T-helper 1 cell treated with Interleukin-12 subunit alpha and Interleukin-12 subunit beta and Interleukin-4 antibody, amounts not matched to agents 30 μg/mL and 1 μg/mL, for 36 hours (primary cell): ENCODE data around the gene FAM76B.

ENCODE experiments used
- H3K27ac Mint-ChIP-seq: one replicate; pipeline ENCODE4 v1.8.0; 2021; ENCODE audit warnings: mild to moderate bottlenecking, mixed read lengths
- H3K27me3 Mint-ChIP-seq: one replicate; pipeline ENCODE4 v1.8.0; 2021; ENCODE audit warnings: low read depth, mixed read lengths
- H3K36me3 Mint-ChIP-seq: one replicate; pipeline ENCODE4 v1.8.0; 2021; ENCODE audit warnings: low read depth, mixed read lengths
- H3K4me1 Mint-ChIP-seq: one replicate; pipeline ENCODE4 v1.8.0; 2021; ENCODE audit warnings: low read depth, mixed read lengths
- H3K4me3 Mint-ChIP-seq: one replicate; pipeline ENCODE4 v1.8.0; 2021; ENCODE audit warnings: mild to moderate bottlenecking, moderate library complexity, mixed read lengths
- H3K9me3 Mint-ChIP-seq: one replicate; pipeline ENCODE4 v1.8.0; 2021; ENCODE audit warnings: mixed read lengths

Gene FAM76B

GRCh38 chr11:95732930-95733602 is 56.5 kb downstream of the FAM76B start:
- Mint-ChIP-seq H3K4me3 (no peak overlapping the region), H3K36me3 (no peaks in the 10 kb centered on the region), H3K27ac (no peak overlapping the region), H3K4me1 (peaks cover 7% of the 10 kb centered on the region), H3K27me3 (peaks cover 7% of the 10 kb centered on the region), H3K9me3 (no peaks in the 10 kb centered on the region)

- Mint-ChIP-seq H3K9me3 (no peaks in the 10 kb centered on the region), H3K36me3 (no peaks in the 10 kb centered on the region), H3K4me1 (peaks cover 7% of the 10 kb centered on the region), H3K27ac (no peak overlapping the region), H3K27me3 (peaks cover 8% of the 10 kb centered on the region), H3K4me3 (no peak overlapping the region)
These were observed 60.1 kb downstream of the FAM76B start for GRCh38 chr11:95729462-95729861.

DNA sequence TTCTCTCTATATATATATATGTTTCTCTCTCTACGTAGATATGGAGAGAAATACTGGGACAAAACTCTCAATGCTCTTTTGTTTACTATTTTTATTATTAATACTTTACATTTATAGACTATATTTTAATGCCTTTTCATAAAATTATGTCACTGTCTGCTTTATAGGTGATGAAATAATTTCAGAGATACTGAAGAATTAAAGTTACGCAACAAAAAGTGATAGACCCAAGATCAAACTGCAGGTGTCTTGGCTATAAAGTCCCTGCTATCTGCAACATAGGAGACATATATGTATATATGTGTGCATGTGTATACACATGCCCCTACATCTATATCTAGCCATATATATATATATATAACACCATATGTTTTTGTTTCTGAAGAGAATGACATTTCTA is 60.8 kb downstream of the FAM76B start:
- no peak overlapping the region for H3K27ac Mint-ChIP-seq
- no peak overlapping the region for H3K4me3 Mint-ChIP-seq
- H3K4me1 Mint-ChIP-seq, result no peaks in the 10 kb centered on the region
- H3K36me3 Mint-ChIP-seq, result no peaks in the 10 kb centered on the region
- no peaks in the 10 kb centered on the region for H3K9me3 Mint-ChIP-seq
- peaks cover 7% of the 10 kb centered on the region for H3K27me3 Mint-ChIP-seq

GRCh38 chr11:95728094-95728493 is 61.5 kb downstream of the FAM76B start:
- Mint-ChIP-seq H3K4me1 (no peaks in the 10 kb centered on the region), H3K4me3 (no peak overlapping the region), H3K27me3 (peaks cover 7% of the 10 kb centered on the region), H3K27ac (no peak overlapping the region), H3K9me3 (no peaks in the 10 kb centered on the region), H3K36me3 (no peaks in the 10 kb centered on the region)

GRCh38 chr11:95727620-95728019 is 62.0 kb downstream of the FAM76B start:
- Mint-ChIP-seq H3K27ac (no peak overlapping the region), H3K4me1 (no peaks in the 10 kb centered on the region), H3K4me3 (no peak overlapping the region), H3K9me3 (no peaks in the 10 kb centered on the region), H3K36me3 (no peaks in the 10 kb centered on the region), H3K27me3 (peaks cover 7% of the 10 kb centered on the region)

DNA sequence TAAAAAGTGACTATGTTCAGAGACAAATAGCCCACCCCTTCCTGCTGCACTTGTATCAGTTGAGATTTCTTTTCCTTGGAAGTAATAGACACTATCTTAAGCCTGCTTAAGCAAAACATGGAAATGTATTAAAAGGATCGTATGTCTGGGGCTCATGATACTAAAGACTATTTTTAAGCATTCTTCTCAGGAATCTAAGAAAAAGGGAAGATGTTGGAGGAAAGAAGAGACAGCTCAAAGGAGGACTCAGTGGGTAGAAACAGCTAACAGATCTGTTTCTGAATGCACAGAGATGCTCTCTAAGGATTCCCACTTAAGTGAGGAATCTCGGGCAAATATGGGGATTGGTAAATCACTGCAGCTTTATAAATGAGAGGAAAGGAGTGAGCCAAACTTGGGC is 62.5 kb downstream of the FAM76B start:
- no peak overlapping the region for H3K4me3 Mint-ChIP-seq
- no peaks in the 10 kb centered on the region for H3K4me1 Mint-ChIP-seq
- no peaks in the 10 kb centered on the region for H3K36me3 Mint-ChIP-seq
- no peak overlapping the region for H3K27ac Mint-ChIP-seq
- no peaks in the 10 kb centered on the region for H3K9me3 Mint-ChIP-seq
- peaks cover 7% of the 10 kb centered on the region for H3K27me3 Mint-ChIP-seq

- no peak overlapping the region for H3K4me3 Mint-ChIP-seq
- H3K9me3 Mint-ChIP-seq, result no peaks in the 10 kb centered on the region
- H3K27me3 Mint-ChIP-seq, result peaks cover 7% of the 10 kb centered on the region
- peaks cover 4% of the 10 kb centered on the region for H3K4me1 Mint-ChIP-seq
- no peak overlapping the region for H3K27ac Mint-ChIP-seq
- H3K36me3 Mint-ChIP-seq, result no peaks in the 10 kb centered on the region
These were observed 64.4 kb downstream of the FAM76B start for GRCh38 chr11:95725196-95725595.

- no peaks in the 10 kb centered on the region for H3K9me3 Mint-ChIP-seq
- no peak overlapping the region for H3K4me3 Mint-ChIP-seq
- no peaks in the 10 kb centered on the region for H3K36me3 Mint-ChIP-seq
- H3K4me1 Mint-ChIP-seq, result peaks cover 5% of the 10 kb centered on the region
- peaks cover 7% of the 10 kb centered on the region for H3K27me3 Mint-ChIP-seq
- H3K27ac Mint-ChIP-seq, result no peak overlapping the region
These were observed 66.1 kb downstream of the FAM76B start for GRCh38 chr11:95723361-95723942.

GRCh38 chr11:95720195-95720594 is 69.4 kb downstream of the FAM76B start:
- H3K27me3 Mint-ChIP-seq, result no peaks in the 10 kb centered on the region
- H3K36me3 Mint-ChIP-seq, result no peaks in the 10 kb centered on the region
- H3K4me1 Mint-ChIP-seq, result peaks cover 17% of the 10 kb centered on the region
- H3K9me3 Mint-ChIP-seq, result no peaks in the 10 kb centered on the region
- no peak overlapping the region for H3K4me3 Mint-ChIP-seq
- no peak overlapping the region for H3K27ac Mint-ChIP-seq
